GM12878 (cell line): ENCODE measurements around the gene CYP2U1. TPM values are rescaled to one million over a fixed set of nuclear protein-coding genes. Genes with fewer than 3 reads are reported as not detected.

Experiments used
- ASH2L ChIP-seq: fragments of 300-600, 200-600 bp; sonication (generic); IDR thresholded peaks from 2 replicates; pipeline ENCODE4 v1.6.1; 2017; ENCODE audit warnings: low read depth, mild to moderate bottlenecking, borderline replicate concordance
- CHD4 ChIP-seq: fragments of 200-600 bp; sonication (generic); IDR thresholded peaks from 2 replicates; pipeline ENCODE4 v1.6.1; 2016; ENCODE audit warnings: mild to moderate bottlenecking
- CREM ChIP-seq: IDR thresholded peaks from 2 replicates; pipeline ENCODE4 v1.6.1; 2014; ENCODE audit warnings: antibody characterized with exemption, low read depth
- EZH2 ChIP-seq: IDR thresholded peaks from 2 replicates; pipeline ENCODE4 v1.6.1; 2012; ENCODE audit warnings: low read depth, mild to moderate bottlenecking, control low read depth, inconsistent platforms, low read length, borderline replicate concordance; ENCODE audit not compliant: control insufficient read depth
- HDAC6 ChIP-seq: fragments of 200-600 bp; sonication (generic); IDR thresholded peaks from one replicate; pipeline ENCODE4 v1.8.0; 2017; ENCODE audit warnings: antibody characterized with exemption; ENCODE audit not compliant: unreplicated experiment
- MTA2 ChIP-seq: fragments of 450-650 bp; IDR thresholded peaks from 2 replicates; pipeline ENCODE4 v1.6.1; 2016; ENCODE audit warnings: low read depth, mild to moderate bottlenecking, moderate library complexity
- MYB ChIP-seq: fragments of 150-350 bp; IDR thresholded peaks from 2 replicates; pipeline ENCODE4 v1.6.1; 2014; ENCODE audit warnings: mild to moderate bottlenecking, low read depth, low read length, borderline replicate concordance
- MYC ChIP-seq: IDR thresholded peaks from 2 replicates; pipeline ENCODE4 v1.6.1; 2011; ENCODE audit warnings: mild to moderate bottlenecking, low read length, moderate library complexity, inconsistent platforms; ENCODE audit not compliant: insufficient read depth, insufficient replicate concordance, insufficient read length, severe bottlenecking
- NKRF ChIP-seq: fragments of 450-650 bp; conservative IDR thresholded peaks from 2 replicates; pipeline ENCODE4 v1.6.1; 2017; ENCODE audit warnings: mild to moderate bottlenecking, moderate library complexity
- PRDM15 ChIP-seq: fragments of 450-650 bp; formaldehyde crosslinking; IDR thresholded peaks from 2 replicates; pipeline ENCODE4 v1.4.0; 2020; ENCODE audit warnings: mild to moderate bottlenecking, moderate library complexity
- RB1 ChIP-seq: fragments of 450-650 bp; formaldehyde crosslinking; IDR thresholded peaks from 2 replicates; pipeline ENCODE4 v1.6.1; 2017; ENCODE audit warnings: mild to moderate bottlenecking, borderline replicate concordance
- RCOR1 ChIP-seq: conservative IDR thresholded peaks from 2 replicates; pipeline ENCODE4 v1.6.1; 2012; ENCODE audit warnings: low read depth, low read length, improper control_type of control experiment
- RELB ChIP-seq: fragments of 450-650 bp; IDR thresholded peaks from 2 replicates; pipeline ENCODE4 v1.6.1; 2017; ENCODE audit warnings: low read depth, mild to moderate bottlenecking, moderate library complexity
- RFX5 ChIP-seq: IDR thresholded peaks from 2 replicates; pipeline ENCODE4 v1.6.1; 2011; ENCODE audit warnings: low read depth, low read length, improper control_type of control experiment
- SKIL ChIP-seq: fragments of 450-650 bp; IDR thresholded peaks from 2 replicates; pipeline ENCODE4 v1.6.1; 2017; ENCODE audit warnings: mild to moderate bottlenecking, low read depth, inconsistent platforms; ENCODE audit not compliant: poor library complexity, severe bottlenecking
- YY1 ChIP-seq: IDR thresholded peaks from 2 replicates; pipeline ENCODE4 v1.6.1; 2011; ENCODE audit warnings: low read depth, mild to moderate bottlenecking, low read length
- ZNF207 ChIP-seq: fragments of 450-650 bp; IDR thresholded peaks from 2 replicates; pipeline ENCODE4 v1.6.1; 2014; ENCODE audit warnings: antibody characterized with exemption, mild to moderate bottlenecking, borderline replicate concordance
- polyA plus RNA-seq, 11 experiments: library from polyadenylated mRNA; depleted of rRNA in 4 of 11; unstranded in 6 of 11; stranded (reverse) in 5 of 11; fragments of >200 nt; fragmentation: Nextera tagmentation in 4 of 11; fragmentation: Illumina TruSeq in 1 of 11; extraction: Ambion mirVana in 4 of 11; extraction: Trizol in 1 of 11; gene quantifications; 1 replicate in 1 of 11; 2 replicates in 10 of 11; pipeline versions ENCODE4 v1.2.1 to v1.2.3, GENCODE V29; 2011 to 2016; ENCODE audit warnings: inconsistent platforms in 2 of 11, missing spikeins in 2 of 11, low read depth in 1 of 11
- total RNA-seq, 4 experiments: library from RNA; depleted of rRNA in 3 of 4; stranded (reverse); fragments of >200 nt in 3 of 4; fragmentation: Illumina TruSeq in 1 of 4; extraction: Trizol in 1 of 4; gene quantifications; 2 replicates each; pipeline versions ENCODE4 v1.2.1 to v1.2.3, GENCODE V29; 2013 to 2021

The CYP2U1 gene
- total and polyA plus RNA-seq, 10 of the 15 experiments (the other 5 are each of a cell fraction or from before 2014, with no cell fraction given) = 0.41 to 3.4 (median 2.9) TPM

GRCh38 chr4:107989537-107990386, 58.4 kb downstream of the CYP2U1 start, which contains the start of gene HADH (continued):
- TF ChIP-seq SKIL (no peak), ZNF207 (no peak), RB1 (peak; percentile 91; the same call in 1 of the 2 replicates), PRDM15 (CRISPR knock-in tag) (no peak), RFX5 (peak; percentile 73; the same call in 1 of the 2 replicates), EZH2 (no peak), HDAC6 (no peak), CREM (peak; percentile 80), CHD4 (no peak), RCOR1 (0 out of 2 replicates have a peak, but pooled peaks have one; percentile 15), NKRF (peak; percentile 52), MYB (no peak), MTA2 (no peak), YY1 (0 out of 2 replicates have a peak, but pooled peaks have one; percentile 30), RELB (no peak), ASH2L (no peak), MYC (no peak)
